ENCODE data around the gene TBC1D8.

DNA sequence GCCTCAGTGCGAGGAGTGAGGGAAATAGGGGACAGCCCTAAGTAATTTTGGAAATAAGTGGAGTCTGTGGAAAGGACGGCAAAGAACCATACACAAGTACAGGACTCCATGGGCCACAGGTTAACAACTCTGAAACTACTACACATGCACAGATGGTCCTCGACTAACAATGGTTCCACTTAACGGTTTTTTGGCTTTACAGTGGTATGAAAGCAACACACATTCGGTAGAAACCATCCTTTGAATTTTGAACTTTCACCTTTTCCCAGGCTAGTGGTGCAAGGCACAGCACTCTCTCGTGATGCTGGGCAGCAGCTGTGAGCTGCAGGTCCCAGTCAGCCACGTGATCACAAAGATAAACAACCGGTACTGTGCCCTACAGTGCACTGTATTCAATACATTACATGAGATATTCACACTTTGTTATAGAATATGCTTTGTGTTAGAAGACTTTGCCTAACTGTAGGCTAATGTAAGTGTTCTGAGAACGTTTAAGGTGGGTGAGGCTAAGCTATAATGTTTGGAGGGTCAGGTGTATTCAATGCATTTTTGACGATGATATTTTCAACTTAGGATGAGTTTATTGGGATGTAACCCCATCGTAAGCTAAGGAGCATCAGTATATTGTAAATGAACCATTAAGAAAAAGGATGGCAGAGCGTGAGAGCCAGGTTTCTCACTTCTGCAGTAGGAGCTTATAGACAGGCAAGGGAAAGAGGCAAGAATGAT lies 44.6 kb downstream of the TBC1D8 start:
- TF ChIP-seq POLR2A (IDR thresholded peaks at IDR 0.05; ENCODE audit: low read depth, low read length) = no peak
- no peak for TF ChIP-seq TAF1 (IDR thresholded peaks at IDR 0.05; ENCODE audit: borderline replicate concordance, low read depth, low read length)
- no peak for TF ChIP-seq POLR2AphosphoS5 (IDR thresholded peaks at IDR 0.05; ENCODE audit: low read depth, low read length)
